Medulla oblongata (tissue), 1 donor: ENCODE results near the gene VPREB3.

Experiments used
- DNase-seq: peaks from one replicate; pipeline ENCODE4 v3.0.0-alpha.2; 2015; ENCODE audit errors: extremely low spot score

VPREB3 gene

GRCh38 chr22:23754220-23754919 lies at the start of gene VPREB3:
Gene VPREB3 (minus strand): TSS chr22:23754425. CDS start chr22:23754363, 62 bp downstream.
- no peak for DNase-seq

GRCh38 chr22:23803001-23803819 lies 49.0 kb upstream of the VPREB3 start:
- no peak for DNase-seq

- DNase-seq: no peak
Measured at GRCh38 chr22:23801886-23802377, 47.7 kb upstream of the VPREB3 start.

- DNase-seq: no peak
Measured at GRCh38 chr22:23801238-23801821, 47.1 kb upstream of the VPREB3 start.

GRCh38 chr22:23800297-23801237 lies 46.3 kb upstream of the VPREB3 start:
- no peak for DNase-seq

GRCh38 chr22:23796461-23796860 lies 42.2 kb upstream of the VPREB3 start:
- no peak for DNase-seq

GRCh38 chr22:23793326-23793725 lies 39.1 kb upstream of the VPREB3 start:
- no peak for DNase-seq

- DNase-seq: no peak
Measured at GRCh38 chr22:23791738-23792645, 37.8 kb upstream of the VPREB3 start.

GRCh38 chr22:23790819-23791737 lies 36.9 kb upstream of the VPREB3 start:
- DNase-seq: no peak

GRCh38 chr22:23789638-23790037 lies 35.4 kb upstream of the VPREB3 start:
- DNase-seq: peak; percentile 53

- no peak for DNase-seq
Measured at GRCh38 chr22:23789121-23789520, 34.9 kb upstream of the VPREB3 start.

- no peak for DNase-seq
Measured at GRCh38 chr22:23787910-23788309, 33.7 kb upstream of the VPREB3 start.

- no peak for DNase-seq
Measured at GRCh38 chr22:23787600-23787896, 33.3 kb upstream of the VPREB3 start.

GRCh38 chr22:23786752-23787599 lies 32.8 kb upstream of the VPREB3 start, which contains the start of gene SMARCB1:
Gene SMARCB1 (plus strand): TSS chr22:23786966. CDS start chr22:23787170, 204 bp downstream.
- peak; percentile 91 for DNase-seq

- DNase-seq: no peak
Measured at GRCh38 chr22:23786261-23786710, 32.1 kb upstream of the VPREB3 start.

- DNase-seq: no peak
Measured at GRCh38 chr22:23784215-23784732, 30.0 kb upstream of the VPREB3 start.

GRCh38 chr22:23783265-23784150 lies 29.3 kb upstream of the VPREB3 start:
- no peak for DNase-seq
